NAMALWA (cell line): ENCODE measurements around the gene HLA-B.

Source experiments
- DNase-seq: peaks from one replicate; pipeline ENCODE4 v3.0.0-alpha.2; 2015; ENCODE audit warnings: low spot score

Gene HLA-B

DNA sequence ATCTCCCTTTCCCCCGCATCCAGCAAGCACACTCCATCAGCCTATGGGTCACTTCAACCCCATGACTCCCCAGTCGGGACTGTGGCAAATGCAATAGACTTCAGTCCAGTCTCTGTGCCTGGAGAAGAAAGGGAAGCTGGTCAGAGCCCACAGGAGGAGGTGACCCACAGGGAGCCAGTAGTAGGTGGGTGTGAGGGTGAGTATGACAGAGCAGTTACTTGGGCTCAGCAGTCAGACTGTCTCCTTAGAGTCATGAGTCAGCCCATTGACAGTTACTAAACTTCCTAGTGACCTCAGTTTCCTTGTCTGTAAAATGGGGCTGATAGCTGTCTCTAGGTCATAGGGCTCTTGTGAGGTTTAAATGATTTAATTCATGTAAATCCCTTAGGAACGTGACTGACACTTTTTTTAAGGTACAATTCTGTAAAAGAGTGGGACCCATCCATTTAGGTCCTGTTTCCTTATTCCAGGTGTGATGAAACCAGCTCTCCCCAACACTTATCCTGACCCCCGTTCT is 51.2 kb downstream of the HLA-B start:
- DNase-seq: no peak

DNA sequence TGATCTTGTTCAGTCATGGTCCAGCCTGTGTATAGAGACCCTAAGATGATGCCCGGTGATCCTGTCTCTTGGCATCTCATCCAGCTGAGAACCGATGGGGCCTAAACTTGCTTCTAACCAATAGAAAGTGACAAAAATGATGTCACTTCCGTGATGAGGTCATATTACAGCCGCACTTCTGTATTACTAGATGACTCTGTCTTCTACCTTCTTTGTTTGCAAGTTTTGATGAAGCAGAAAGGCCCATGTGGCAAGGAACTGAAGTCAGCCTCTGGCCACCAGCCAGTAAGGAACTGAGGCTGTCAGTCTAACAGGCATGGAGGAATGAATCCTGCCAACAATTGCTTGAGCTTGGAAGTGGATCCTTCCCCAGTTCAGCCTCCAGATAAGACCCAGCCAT is 52.3 kb downstream of the HLA-B start:
- peak; percentile 26 for DNase-seq
